Measurements from ENCODE around the gene TBC1D8.

TBC1D8 gene

GRCh38 chr2:101197215-101197745 is 46.1 kb upstream of the TBC1D8 start:
- Histone ChIP-seq H2BK5ac (ENCODE audit: low read length) (no peak overlapping the region), H3K9ac (ENCODE audit: low read depth, low read length, poor library complexity) (no peak overlapping the region), H3K27me3 (ENCODE audit: control insufficient read depth in 3 of 3, insufficient read depth in 3 of 3, low read depth in 1 of 3, low read length in 3 of 3) (no peaks in the 10 kb centered on the region), H2BK120ac (ENCODE audit: low read depth, low read length) (no peak overlapping the region), H4K8ac (ENCODE audit: low read depth, low read length) (no peak overlapping the region), H3K4me1 (ENCODE audit: control insufficient read depth in 2 of 2, insufficient read depth in 1 of 2, low read depth in 1 of 2, low read length in 2 of 2) (no peaks in the 10 kb centered on the region), H2AK5ac (ENCODE audit: low read depth, low read length) (no peak overlapping the region), H4K91ac (ENCODE audit: low read depth, low read length, poor library complexity) (no peak overlapping the region), H3K27ac (replicated peaks; ENCODE audit: low read length) (no peak overlapping the region), H3K4ac (ENCODE audit: low read length) (no peak overlapping the region), H3K79me1 (ENCODE audit: low read depth, low read length) (no peaks in the 10 kb centered on the region), H3K9me3 (replicated peaks in 1 of 2; ENCODE audit: control insufficient read depth in 2 of 2, insufficient read depth in 1 of 2, low read depth in 1 of 2, low read length in 2 of 2) (no peaks in the 10 kb centered on the region), H2BK15ac (ENCODE audit: low read length) (no peak overlapping the region), H3K4me2 (ENCODE audit: insufficient read depth, low read length, poor library complexity, severe bottlenecking) (no peak overlapping the region), H3K36me3 (replicated peaks in 1 of 2; ENCODE audit: control insufficient read depth in 2 of 2, insufficient read depth in 2 of 2, low read length in 2 of 2) (no peaks in the 10 kb centered on the region), H3K18ac (ENCODE audit: low read length) (no peak overlapping the region), H3K4me3 (ENCODE audit: low read length in 2 of 2) (no peak overlapping the region), H2BK12ac (ENCODE audit: low read length) (no peak overlapping the region), H3K23ac (ENCODE audit: low read depth, low read length, poor library complexity) (no peak overlapping the region), H2AFZ (ENCODE audit: low read length) (no peak overlapping the region), H3K14ac (ENCODE audit: low read length) (no peak overlapping the region)
- no peak for DNase-seq (ENCODE audit: low spot score)
- WGBS, 2 donors (ENCODE audit: extremely low coverage in 2 of 2, insufficient read length in 2 of 2, insufficient replicate concordance in 1 of 2), result no CpG with 5 or more reads among the region's 1 CpG

GRCh38 chr2:101195871-101196661 is 44.9 kb upstream of the TBC1D8 start:
- Histone ChIP-seq H3K23ac (ENCODE audit: low read depth, low read length, poor library complexity) (no peak overlapping the region), H2BK5ac (ENCODE audit: low read length) (no peak overlapping the region), H3K27me3 (ENCODE audit: control insufficient read depth in 3 of 3, insufficient read depth in 3 of 3, low read depth in 1 of 3, low read length in 3 of 3) (no peaks in the 10 kb centered on the region), H3K79me1 (ENCODE audit: low read depth, low read length) (no peaks in the 10 kb centered on the region), H3K4me2 (ENCODE audit: insufficient read depth, low read length, poor library complexity, severe bottlenecking) (no peak overlapping the region), H3K9ac (ENCODE audit: low read depth, low read length, poor library complexity) (no peak overlapping the region), H2BK12ac (ENCODE audit: low read length) (no peak overlapping the region), H4K8ac (ENCODE audit: low read depth, low read length) (no peak overlapping the region), H2BK15ac (ENCODE audit: low read length) (no peak overlapping the region), H2BK120ac (ENCODE audit: low read depth, low read length) (no peak overlapping the region), H4K91ac (ENCODE audit: low read depth, low read length, poor library complexity) (no peak overlapping the region), H3K4me3 (ENCODE audit: low read length in 2 of 2) (no peak overlapping the region), H3K27ac (replicated peaks; ENCODE audit: low read length) (no peak overlapping the region), H3K14ac (ENCODE audit: low read length) (no peak overlapping the region), H3K4ac (ENCODE audit: low read length) (no peak overlapping the region), H3K4me1 (ENCODE audit: control insufficient read depth in 2 of 2, insufficient read depth in 1 of 2, low read depth in 1 of 2, low read length in 2 of 2) (peaks cover 0 to under 1% of the 10 kb centered on the region in 2 donors), H3K18ac (ENCODE audit: low read length) (no peak overlapping the region), H3K9me3 (replicated peaks in 1 of 2; ENCODE audit: control insufficient read depth in 2 of 2, insufficient read depth in 1 of 2, low read depth in 1 of 2, low read length in 2 of 2) (no peaks in the 10 kb centered on the region), H3K36me3 (replicated peaks in 1 of 2; ENCODE audit: control insufficient read depth in 2 of 2, insufficient read depth in 2 of 2, low read length in 2 of 2) (no peaks in the 10 kb centered on the region), H2AK5ac (ENCODE audit: low read depth, low read length) (no peak overlapping the region), H2AFZ (ENCODE audit: low read length) (no peak overlapping the region)
- whole genome bisulfite sequencing, 2 donors (ENCODE audit: extremely low coverage in 2 of 2, insufficient read length in 2 of 2, insufficient replicate concordance in 1 of 2), result no CpG with 5 or more reads among the region's 9 CpGs
- DNase-seq (ENCODE audit: low spot score), result no peak

- no CpG with 5 or more reads among the region's 11 CpGs for WGBS, 2 donors (ENCODE audit: extremely low coverage in 2 of 2, insufficient read length in 2 of 2, insufficient replicate concordance in 1 of 2)
- Histone ChIP-seq H3K18ac (ENCODE audit: low read length) (peak overlapping the region; percentile 19), H3K36me3 (replicated peaks in 1 of 2; ENCODE audit: control insufficient read depth in 2 of 2, insufficient read depth in 2 of 2, low read length in 2 of 2) (no peaks in the 10 kb centered on the region), H2BK15ac (ENCODE audit: low read length) (no peak overlapping the region), H3K79me1 (ENCODE audit: low read depth, low read length) (no peaks in the 10 kb centered on the region), H2AFZ (ENCODE audit: low read length) (no peak overlapping the region), H4K8ac (ENCODE audit: low read depth, low read length) (no peak overlapping the region), H3K4ac (ENCODE audit: low read length) (no peak overlapping the region), H2BK12ac (ENCODE audit: low read length) (no peak overlapping the region), H3K23ac (ENCODE audit: low read depth, low read length, poor library complexity) (no peak overlapping the region), H3K27ac (replicated peaks; ENCODE audit: low read length) (no peak overlapping the region), H2AK5ac (ENCODE audit: low read depth, low read length) (no peak overlapping the region), H2BK5ac (ENCODE audit: low read length) (no peak overlapping the region), H3K4me2 (ENCODE audit: insufficient read depth, low read length, poor library complexity, severe bottlenecking) (no peak overlapping the region), H3K27me3 (ENCODE audit: control insufficient read depth in 3 of 3, insufficient read depth in 3 of 3, low read depth in 1 of 3, low read length in 3 of 3) (no peaks in the 10 kb centered on the region), H3K9ac (ENCODE audit: low read depth, low read length, poor library complexity) (no peak overlapping the region), H4K91ac (ENCODE audit: low read depth, low read length, poor library complexity) (no peak overlapping the region), H3K9me3 (replicated peaks in 1 of 2; ENCODE audit: control insufficient read depth in 2 of 2, insufficient read depth in 1 of 2, low read depth in 1 of 2, low read length in 2 of 2) (peaks cover 0 to 3% of the 10 kb centered on the region in 2 donors), H2BK120ac (ENCODE audit: low read depth, low read length) (no peak overlapping the region), H3K4me1 (ENCODE audit: control insufficient read depth in 2 of 2, insufficient read depth in 1 of 2, low read depth in 1 of 2, low read length in 2 of 2) (peaks cover 0 to 4% of the 10 kb centered on the region in 2 donors), H3K4me3 (ENCODE audit: low read length in 2 of 2) (no peak overlapping the region), H3K14ac (ENCODE audit: low read length) (no peak overlapping the region)
- no peak for DNase-seq (ENCODE audit: low spot score)
Measured at GRCh38 chr2:101193033-101193626, 41.9 kb upstream of the TBC1D8 start.

GRCh38 chr2:101190747-101191516 is 39.8 kb upstream of the TBC1D8 start:
- Histone ChIP-seq H2AK5ac (ENCODE audit: low read depth, low read length) (no peak overlapping the region), H3K27ac (replicated peaks; ENCODE audit: low read length) (no peak overlapping the region), H2BK120ac (ENCODE audit: low read depth, low read length) (no peak overlapping the region), H3K79me1 (ENCODE audit: low read depth, low read length) (no peaks in the 10 kb centered on the region), H3K4me3 (ENCODE audit: low read length in 2 of 2) (no peak overlapping the region), H3K9ac (ENCODE audit: low read depth, low read length, poor library complexity) (no peak overlapping the region), H2BK15ac (ENCODE audit: low read length) (no peak overlapping the region), H3K36me3 (replicated peaks in 1 of 2; ENCODE audit: control insufficient read depth in 2 of 2, insufficient read depth in 2 of 2, low read length in 2 of 2) (no peaks in the 10 kb centered on the region), H2BK12ac (ENCODE audit: low read length) (no peak overlapping the region), H4K91ac (ENCODE audit: low read depth, low read length, poor library complexity) (no peak overlapping the region), H3K4me1 (ENCODE audit: control insufficient read depth in 2 of 2, insufficient read depth in 1 of 2, low read depth in 1 of 2, low read length in 2 of 2) (peaks cover 0 to 4% of the 10 kb centered on the region in 2 donors), H2AFZ (ENCODE audit: low read length) (peak overlapping the region; percentile 61), H3K18ac (ENCODE audit: low read length) (no peak overlapping the region), H3K4ac (ENCODE audit: low read length) (no peak overlapping the region), H3K9me3 (replicated peaks in 1 of 2; ENCODE audit: control insufficient read depth in 2 of 2, insufficient read depth in 1 of 2, low read depth in 1 of 2, low read length in 2 of 2) (peaks cover 0 to 3% of the 10 kb centered on the region in 2 donors), H3K27me3 (ENCODE audit: control insufficient read depth in 3 of 3, insufficient read depth in 3 of 3, low read depth in 1 of 3, low read length in 3 of 3) (no peaks in the 10 kb centered on the region), H4K8ac (ENCODE audit: low read depth, low read length) (no peak overlapping the region), H2BK5ac (ENCODE audit: low read length) (no peak overlapping the region), H3K14ac (ENCODE audit: low read length) (no peak overlapping the region), H3K4me2 (ENCODE audit: insufficient read depth, low read length, poor library complexity, severe bottlenecking) (no peak overlapping the region), H3K23ac (ENCODE audit: low read depth, low read length, poor library complexity) (no peak overlapping the region)
- no CpG with 5 or more reads among the region's 9 CpGs for WGBS, 2 donors (ENCODE audit: extremely low coverage in 2 of 2, insufficient read length in 2 of 2, insufficient replicate concordance in 1 of 2)
- DNase-seq (ENCODE audit: low spot score), result no peak

Measured in neuronal stem cell (in vitro differentiated cells).